ENCODE measurements around the gene LCN2. TPM values are rescaled to one million over a fixed set of nuclear protein-coding genes. Genes with fewer than 3 reads are reported as not detected.

LCN2 gene
- total RNA-seq, 1 donor from 2014 or later, result not detected

GRCh38 chr9:128146591-128147120 is 2.6 kb upstream of the LCN2 start:
- no peak for DNase-seq (ENCODE audit: extremely low read depth, low read depth, low spot score)

- DNase-seq (ENCODE audit: extremely low read depth, low read depth, low spot score), result no peak
Observed at GRCh38 chr9:128148509-128149000, 698 bp upstream of the LCN2 start.

GRCh38 chr9:128149951-128150593 is 819 bp downstream of the LCN2 start:
- DNase-seq (ENCODE audit: extremely low read depth, low read depth, low spot score), result no peak

- no peak for DNase-seq (ENCODE audit: extremely low read depth, low read depth, low spot score)
Observed at GRCh38 chr9:128150594-128151308, 1.5 kb downstream of the LCN2 start.

GRCh38 chr9:128151309-128152132 is 2.3 kb downstream of the LCN2 start:
- DNase-seq (ENCODE audit: extremely low read depth, low read depth, low spot score), result no peak

- no peak for DNase-seq (ENCODE audit: extremely low read depth, low read depth, low spot score)
Observed at GRCh38 chr9:128152133-128153059, 3.1 kb downstream of the LCN2 start.

GRCh38 chr9:128153060-128153946 is 4.0 kb downstream of the LCN2 start:
- no peak for DNase-seq (ENCODE audit: extremely low read depth, low read depth, low spot score)

GRCh38 chr9:128153947-128154695 is 4.9 kb downstream of the LCN2 start:
- DNase-seq (ENCODE audit: extremely low read depth, low read depth, low spot score), result no peak

- no peak for DNase-seq (ENCODE audit: extremely low read depth, low read depth, low spot score)
Observed at GRCh38 chr9:128155736-128156500, 6.7 kb downstream of the LCN2 start.

GRCh38 chr9:128159522-128159783 is 10.2 kb downstream of the LCN2 start:
- no peak for DNase-seq (ENCODE audit: extremely low read depth, low read depth, low spot score)

- peak; percentile 18 for DNase-seq (ENCODE audit: extremely low read depth, low read depth, low spot score)
Observed at GRCh38 chr9:128159784-128160602, 10.7 kb downstream of the LCN2 start, which contains the start of gene BBLN. BBLN (plus strand) TSS chr9:128160265; CDS start chr9:128160408, 143 bp downstream.

GRCh38 chr9:128160603-128160987 is 11.3 kb downstream of the LCN2 start:
- no peak for DNase-seq (ENCODE audit: extremely low read depth, low read depth, low spot score)

- DNase-seq (ENCODE audit: extremely low read depth, low read depth, low spot score), result no peak
Observed at GRCh38 chr9:128161215-128161902, 12.1 kb downstream of the LCN2 start.

- no peak for DNase-seq (ENCODE audit: extremely low read depth, low read depth, low spot score)
Observed at GRCh38 chr9:128162215-128163026, 13.2 kb downstream of the LCN2 start.

- no peak for DNase-seq (ENCODE audit: extremely low read depth, low read depth, low spot score)
Observed at GRCh38 chr9:128163027-128163515, 13.8 kb downstream of the LCN2 start.
